ENCODE measurements around the gene MYEF2.

- TF ChIP-seq, protein P1, sequence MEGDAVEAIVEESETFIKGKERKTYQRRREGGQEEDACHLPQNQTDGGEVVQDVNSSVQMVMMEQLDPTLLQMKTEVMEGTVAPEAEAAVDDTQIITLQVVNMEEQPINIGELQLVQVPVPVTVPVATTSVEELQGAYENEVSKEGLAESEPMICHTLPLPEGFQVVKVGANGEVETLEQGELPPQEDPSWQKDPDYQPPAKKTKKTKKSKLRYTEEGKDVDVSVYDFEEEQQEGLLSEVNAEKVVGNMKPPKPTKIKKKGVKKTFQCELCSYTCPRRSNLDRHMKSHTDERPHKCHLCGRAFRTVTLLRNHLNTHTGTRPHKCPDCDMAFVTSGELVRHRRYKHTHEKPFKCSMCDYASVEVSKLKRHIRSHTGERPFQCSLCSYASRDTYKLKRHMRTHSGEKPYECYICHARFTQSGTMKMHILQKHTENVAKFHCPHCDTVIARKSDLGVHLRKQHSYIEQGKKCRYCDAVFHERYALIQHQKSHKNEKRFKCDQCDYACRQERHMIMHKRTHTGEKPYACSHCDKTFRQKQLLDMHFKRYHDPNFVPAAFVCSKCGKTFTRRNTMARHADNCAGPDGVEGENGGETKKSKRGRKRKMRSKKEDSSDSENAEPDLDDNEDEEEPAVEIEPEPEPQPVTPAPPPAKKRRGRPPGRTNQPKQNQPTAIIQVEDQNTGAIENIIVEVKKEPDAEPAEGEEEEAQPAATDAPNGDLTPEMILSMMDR (IDR thresholded peaks at IDR 0.05) = no peak
- TF ChIP-seq RXRA (IDR thresholded peaks at IDR 0.05; ENCODE audit: borderline replicate concordance, low read depth) = no peak
- no peak for TF ChIP-seq EP300 (IDR thresholded peaks at IDR 0.05; ENCODE audit: borderline replicate concordance in 1 of 2, low read depth in 1 of 2, low read length in 1 of 2)
- TF ChIP-seq IRF3 (IDR thresholded peaks at IDR 0.05; ENCODE audit: low read depth, low read length) = no peak
- TF ChIP-seq, protein P2, sequence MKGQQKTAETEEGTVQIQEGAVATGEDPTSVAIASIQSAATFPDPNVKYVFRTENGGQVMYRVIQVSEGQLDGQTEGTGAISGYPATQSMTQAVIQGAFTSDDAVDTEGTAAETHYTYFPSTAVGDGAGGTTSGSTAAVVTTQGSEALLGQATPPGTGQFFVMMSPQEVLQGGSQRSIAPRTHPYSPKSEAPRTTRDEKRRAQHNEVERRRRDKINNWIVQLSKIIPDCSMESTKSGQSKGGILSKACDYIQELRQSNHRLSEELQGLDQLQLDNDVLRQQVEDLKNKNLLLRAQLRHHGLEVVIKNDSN (IDR thresholded peaks at IDR 0.05; ENCODE audit: borderline replicate concordance, low read depth) = no peak
- TF ChIP-seq RAD21 (IDR thresholded peaks at IDR 0.05; ENCODE audit: low read length) = no peak
- no peak for TF ChIP-seq MAX (IDR thresholded peaks at IDR 0.05; ENCODE audit: low read depth)
- no peak for TF ChIP-seq REST (IDR thresholded peaks at IDR 0.05; ENCODE audit: low read depth, low read length)
- TF ChIP-seq EZH2phosphoT487 (IDR thresholded peaks at IDR 0.05; ENCODE audit: borderline replicate concordance, low read depth) = no peak
- no peak for TF ChIP-seq POLR2AphosphoS5 (IDR thresholded peaks at IDR 0.05; ENCODE audit: low read depth, low read length)
- no peak for TF ChIP-seq MEF2A (IDR thresholded peaks at IDR 0.05; ENCODE audit: borderline replicate concordance, low read depth)
- no peak for TF ChIP-seq GABPA (IDR thresholded peaks at IDR 0.05; ENCODE audit: low read depth)
- no peak for TF ChIP-seq GATA2 (CRISPR knock-in tag; IDR thresholded peaks at IDR 0.05)
Observed at GRCh38 chr15:48131324-48131723, 46.8 kb downstream of the MYEF2 start.
